WTC11 (cell line): ENCODE data around the gene IRF2BP2. TPM values are rescaled to one million over a fixed set of nuclear protein-coding genes. Genes with fewer than 3 reads are reported as not detected.

Experiments used
- EMX1 ChIP-seq: fragments of 250-450 bp; sonication (Bioruptor Pico); IDR thresholded peaks from 2 replicates; pipeline ENCODE4 v1.8.0; 2021; ENCODE audit warnings: mild to moderate bottlenecking
- GRHL2 ChIP-seq: fragments of 250-450 bp; sonication (Bioruptor Pico); IDR thresholded peaks from 2 replicates; pipeline ENCODE4 v1.8.0; 2022; ENCODE audit warnings: mild to moderate bottlenecking, moderate library complexity; ENCODE audit not compliant: insufficient replicate concordance, severe bottlenecking
- IRF2 ChIP-seq: sonication (generic); formaldehyde crosslinking; IDR thresholded peaks from 2 replicates; pipeline ENCODE4 v1.8.0; 2022; ENCODE audit warnings: low read depth, missing genetic modification reagents, borderline replicate concordance
- JAZF1 ChIP-seq: fragments of 250-450 bp; sonication (Bioruptor Pico); IDR thresholded peaks from 2 replicates; pipeline ENCODE4 v1.9.0; 2021; ENCODE audit warnings: moderate library complexity, mild to moderate bottlenecking, inconsistent platforms
- PRRX2 ChIP-seq: fragments of 250-450 bp; sonication (Bioruptor Pico); IDR thresholded peaks from 2 replicates; pipeline ENCODE4 v1.8.0; 2021; ENCODE audit warnings: mild to moderate bottlenecking
- RELA ChIP-seq: sonication (generic); formaldehyde crosslinking; IDR thresholded peaks from 2 replicates; pipeline ENCODE4 v1.8.1; 2022; ENCODE audit warnings: missing genetic modification reagents, mild to moderate bottlenecking, borderline replicate concordance
- SMAD3 ChIP-seq: sonication (generic); formaldehyde crosslinking; IDR thresholded peaks from 2 replicates; pipeline ENCODE4 v1.8.0; 2022; ENCODE audit warnings: missing genetic modification reagents, mild to moderate bottlenecking, borderline replicate concordance
- SP1 ChIP-seq: sonication (generic); formaldehyde crosslinking; conservative IDR thresholded peaks from 2 replicates; pipeline ENCODE4 v1.8.1; 2022; ENCODE audit warnings: missing genetic modification reagents
- TP53 ChIP-seq: sonication (generic); formaldehyde crosslinking; IDR thresholded peaks from 2 replicates; pipeline ENCODE4 v1.8.1; 2023; ENCODE audit warnings: mild to moderate bottlenecking, missing genetic modification reagents
- ZNF121 ChIP-seq: sonication (generic); formaldehyde crosslinking; IDR thresholded peaks from 2 replicates; pipeline ENCODE4 v1.8.0; 2023; ENCODE audit warnings: missing genetic modification reagents
- ZNF138 ChIP-seq: sonication (generic); formaldehyde crosslinking; conservative IDR thresholded peaks from 2 replicates; pipeline ENCODE4 v1.8.1; 2022; ENCODE audit warnings: mild to moderate bottlenecking, moderate library complexity, missing genetic modification reagents
- total RNA-seq: library from RNA; stranded (reverse); gene quantifications from 3 replicates; pipeline ENCODE4 v1.2.3, GENCODE V29; 2021
- TF ChIP-seq, protein P1 (sequence below): sonication (generic); formaldehyde crosslinking; IDR thresholded peaks from 2 replicates; pipeline ENCODE4 v1.8.1; 2023; ENCODE audit warnings: mild to moderate bottlenecking, moderate library complexity, missing genetic modification reagents
- TF ChIP-seq, protein P2 (sequence below): fragments of 250-450 bp; sonication (Bioruptor Pico); IDR thresholded peaks from 2 replicates; pipeline ENCODE4 v1.9.0; 2021; ENCODE audit warnings: mild to moderate bottlenecking
- TF ChIP-seq, protein P3 (sequence below): fragments of 200-600 bp; IDR thresholded peaks from 2 replicates; pipeline ENCODE4 v1.8.0; 2022; ENCODE audit warnings: antibody characterized with exemption
- TF ChIP-seq, protein P4 (sequence below): sonication (generic); formaldehyde crosslinking; IDR thresholded peaks from 2 replicates; pipeline ENCODE4 v1.8.0; 2023; ENCODE audit warnings: missing genetic modification reagents
- TF ChIP-seq, protein P5 (sequence below): sonication (generic); formaldehyde crosslinking; IDR thresholded peaks from 2 replicates; pipeline ENCODE4 v1.8.0; 2023; ENCODE audit warnings: mild to moderate bottlenecking, missing genetic modification reagents
- TF ChIP-seq, protein P6 (sequence below): sonication (generic); formaldehyde crosslinking; IDR thresholded peaks from 2 replicates; pipeline ENCODE4 v1.8.1; 2023; ENCODE audit warnings: mild to moderate bottlenecking, missing genetic modification reagents
- TF ChIP-seq, protein P7 (sequence below): fragments of 250-450 bp; sonication (Bioruptor Pico); IDR thresholded peaks from 2 replicates; pipeline ENCODE4 v1.9.0; 2021; ENCODE audit warnings: mild to moderate bottlenecking

The IRF2BP2 gene
- total RNA-seq, 1 experiment from 2014 or later: 70.9 TPM

DNA sequence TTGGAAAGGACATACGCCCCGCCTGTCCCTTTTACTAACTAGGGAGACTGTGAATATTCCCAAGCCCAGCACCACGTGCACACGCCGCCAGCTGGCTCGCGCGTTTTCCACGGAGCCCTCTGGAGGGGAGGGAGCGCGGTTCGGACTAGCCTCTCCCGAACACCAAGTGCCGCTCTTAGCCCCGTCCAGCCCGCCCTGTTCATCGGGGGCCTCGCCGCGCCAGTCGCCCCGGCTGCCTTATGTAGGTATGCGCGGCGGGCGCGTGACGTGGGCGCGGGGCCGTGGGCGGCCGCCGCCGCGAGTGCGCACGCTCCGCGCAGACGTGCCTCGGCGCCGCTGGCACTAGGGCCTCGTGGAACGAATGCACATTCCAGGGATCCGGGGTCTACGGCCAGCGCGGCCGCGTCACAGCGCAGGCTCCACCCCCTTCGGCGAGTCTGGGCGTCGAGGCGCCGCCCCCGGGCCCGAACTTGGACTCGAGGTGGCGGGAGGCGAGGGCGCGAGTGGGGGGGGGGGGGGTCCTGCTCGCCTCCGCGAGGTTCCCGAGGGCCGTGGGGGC is 767 bp upstream of the IRF2BP2 start (continued):
- no peak for TF ChIP-seq GRHL2 (CRISPR knock-in tag)
- TF ChIP-seq, protein P1, sequence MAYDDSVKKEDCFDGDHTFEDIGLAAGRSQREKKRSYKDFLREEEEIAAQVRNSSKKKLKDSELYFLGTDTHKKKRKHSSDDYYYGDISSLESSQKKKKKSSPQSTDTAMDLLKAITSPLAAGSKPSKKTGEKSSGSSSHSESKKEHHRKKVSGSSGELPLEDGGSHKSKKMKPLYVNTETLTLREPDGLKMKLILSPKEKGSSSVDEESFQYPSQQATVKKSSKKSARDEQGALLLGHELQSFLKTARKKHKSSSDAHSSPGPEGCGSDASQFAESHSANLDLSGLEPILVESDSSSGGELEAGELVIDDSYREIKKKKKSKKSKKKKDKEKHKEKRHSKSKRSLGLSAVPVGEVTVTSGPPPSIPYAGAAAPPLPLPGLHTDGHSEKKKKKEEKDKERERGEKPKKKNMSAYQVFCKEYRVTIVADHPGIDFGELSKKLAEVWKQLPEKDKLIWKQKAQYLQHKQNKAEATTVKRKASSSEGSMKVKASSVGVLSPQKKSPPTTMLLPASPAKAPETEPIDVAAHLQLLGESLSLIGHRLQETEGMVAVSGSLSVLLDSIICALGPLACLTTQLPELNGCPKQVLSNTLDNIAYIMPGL (CRISPR knock-in tag): peak; percentile 63
- TF ChIP-seq TP53: no peak; the same call in 1 of the 2 replicates
- TF ChIP-seq IRF2 (CRISPR knock-in tag): no peak
- no peak for TF ChIP-seq SMAD3 (CRISPR knock-in tag)
- TF ChIP-seq ZNF138 (CRISPR knock-in tag): no peak
- TF ChIP-seq EMX1 (CRISPR knock-in tag): no peak
- TF ChIP-seq, protein P2, sequence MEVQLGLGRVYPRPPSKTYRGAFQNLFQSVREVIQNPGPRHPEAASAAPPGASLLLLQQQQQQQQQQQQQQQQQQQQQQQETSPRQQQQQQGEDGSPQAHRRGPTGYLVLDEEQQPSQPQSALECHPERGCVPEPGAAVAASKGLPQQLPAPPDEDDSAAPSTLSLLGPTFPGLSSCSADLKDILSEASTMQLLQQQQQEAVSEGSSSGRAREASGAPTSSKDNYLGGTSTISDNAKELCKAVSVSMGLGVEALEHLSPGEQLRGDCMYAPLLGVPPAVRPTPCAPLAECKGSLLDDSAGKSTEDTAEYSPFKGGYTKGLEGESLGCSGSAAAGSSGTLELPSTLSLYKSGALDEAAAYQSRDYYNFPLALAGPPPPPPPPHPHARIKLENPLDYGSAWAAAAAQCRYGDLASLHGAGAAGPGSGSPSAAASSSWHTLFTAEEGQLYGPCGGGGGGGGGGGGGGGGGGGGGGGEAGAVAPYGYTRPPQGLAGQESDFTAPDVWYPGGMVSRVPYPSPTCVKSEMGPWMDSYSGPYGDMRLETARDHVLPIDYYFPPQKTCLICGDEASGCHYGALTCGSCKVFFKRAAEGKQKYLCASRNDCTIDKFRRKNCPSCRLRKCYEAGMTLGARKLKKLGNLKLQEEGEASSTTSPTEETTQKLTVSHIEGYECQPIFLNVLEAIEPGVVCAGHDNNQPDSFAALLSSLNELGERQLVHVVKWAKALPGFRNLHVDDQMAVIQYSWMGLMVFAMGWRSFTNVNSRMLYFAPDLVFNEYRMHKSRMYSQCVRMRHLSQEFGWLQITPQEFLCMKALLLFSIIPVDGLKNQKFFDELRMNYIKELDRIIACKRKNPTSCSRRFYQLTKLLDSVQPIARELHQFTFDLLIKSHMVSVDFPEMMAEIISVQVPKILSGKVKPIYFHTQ (CRISPR knock-in tag): no peak
- TF ChIP-seq, protein P3, sequence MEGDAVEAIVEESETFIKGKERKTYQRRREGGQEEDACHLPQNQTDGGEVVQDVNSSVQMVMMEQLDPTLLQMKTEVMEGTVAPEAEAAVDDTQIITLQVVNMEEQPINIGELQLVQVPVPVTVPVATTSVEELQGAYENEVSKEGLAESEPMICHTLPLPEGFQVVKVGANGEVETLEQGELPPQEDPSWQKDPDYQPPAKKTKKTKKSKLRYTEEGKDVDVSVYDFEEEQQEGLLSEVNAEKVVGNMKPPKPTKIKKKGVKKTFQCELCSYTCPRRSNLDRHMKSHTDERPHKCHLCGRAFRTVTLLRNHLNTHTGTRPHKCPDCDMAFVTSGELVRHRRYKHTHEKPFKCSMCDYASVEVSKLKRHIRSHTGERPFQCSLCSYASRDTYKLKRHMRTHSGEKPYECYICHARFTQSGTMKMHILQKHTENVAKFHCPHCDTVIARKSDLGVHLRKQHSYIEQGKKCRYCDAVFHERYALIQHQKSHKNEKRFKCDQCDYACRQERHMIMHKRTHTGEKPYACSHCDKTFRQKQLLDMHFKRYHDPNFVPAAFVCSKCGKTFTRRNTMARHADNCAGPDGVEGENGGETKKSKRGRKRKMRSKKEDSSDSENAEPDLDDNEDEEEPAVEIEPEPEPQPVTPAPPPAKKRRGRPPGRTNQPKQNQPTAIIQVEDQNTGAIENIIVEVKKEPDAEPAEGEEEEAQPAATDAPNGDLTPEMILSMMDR: no peak
- peak; percentile 85 for TF ChIP-seq SP1
- TF ChIP-seq, protein P4, sequence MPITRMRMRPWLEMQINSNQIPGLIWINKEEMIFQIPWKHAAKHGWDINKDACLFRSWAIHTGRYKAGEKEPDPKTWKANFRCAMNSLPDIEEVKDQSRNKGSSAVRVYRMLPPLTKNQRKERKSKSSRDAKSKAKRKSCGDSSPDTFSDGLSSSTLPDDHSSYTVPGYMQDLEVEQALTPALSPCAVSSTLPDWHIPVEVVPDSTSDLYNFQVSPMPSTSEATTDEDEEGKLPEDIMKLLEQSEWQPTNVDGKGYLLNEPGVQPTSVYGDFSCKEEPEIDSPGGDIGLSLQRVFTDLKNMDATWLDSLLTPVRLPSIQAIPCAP (CRISPR knock-in tag): 0 out of 2 replicates have a peak, but pooled peaks have one; percentile 28
- TF ChIP-seq, protein P5, sequence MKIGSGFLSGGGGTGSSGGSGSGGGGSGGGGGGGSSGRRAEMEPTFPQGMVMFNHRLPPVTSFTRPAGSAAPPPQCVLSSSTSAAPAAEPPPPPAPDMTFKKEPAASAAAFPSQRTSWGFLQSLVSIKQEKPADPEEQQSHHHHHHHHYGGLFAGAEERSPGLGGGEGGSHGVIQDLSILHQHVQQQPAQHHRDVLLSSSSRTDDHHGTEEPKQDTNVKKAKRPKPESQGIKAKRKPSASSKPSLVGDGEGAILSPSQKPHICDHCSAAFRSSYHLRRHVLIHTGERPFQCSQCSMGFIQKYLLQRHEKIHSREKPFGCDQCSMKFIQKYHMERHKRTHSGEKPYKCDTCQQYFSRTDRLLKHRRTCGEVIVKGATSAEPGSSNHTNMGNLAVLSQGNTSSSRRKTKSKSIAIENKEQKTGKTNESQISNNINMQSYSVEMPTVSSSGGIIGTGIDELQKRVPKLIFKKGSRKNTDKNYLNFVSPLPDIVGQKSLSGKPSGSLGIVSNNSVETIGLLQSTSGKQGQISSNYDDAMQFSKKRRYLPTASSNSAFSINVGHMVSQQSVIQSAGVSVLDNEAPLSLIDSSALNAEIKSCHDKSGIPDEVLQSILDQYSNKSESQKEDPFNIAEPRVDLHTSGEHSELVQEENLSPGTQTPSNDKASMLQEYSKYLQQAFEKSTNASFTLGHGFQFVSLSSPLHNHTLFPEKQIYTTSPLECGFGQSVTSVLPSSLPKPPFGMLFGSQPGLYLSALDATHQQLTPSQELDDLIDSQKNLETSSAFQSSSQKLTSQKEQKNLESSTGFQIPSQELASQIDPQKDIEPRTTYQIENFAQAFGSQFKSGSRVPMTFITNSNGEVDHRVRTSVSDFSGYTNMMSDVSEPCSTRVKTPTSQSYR (CRISPR knock-in tag): no peak
- no peak for TF ChIP-seq ZNF121 (CRISPR knock-in tag)
- no peak for TF ChIP-seq RELA (CRISPR knock-in tag)
- TF ChIP-seq, protein P6, sequence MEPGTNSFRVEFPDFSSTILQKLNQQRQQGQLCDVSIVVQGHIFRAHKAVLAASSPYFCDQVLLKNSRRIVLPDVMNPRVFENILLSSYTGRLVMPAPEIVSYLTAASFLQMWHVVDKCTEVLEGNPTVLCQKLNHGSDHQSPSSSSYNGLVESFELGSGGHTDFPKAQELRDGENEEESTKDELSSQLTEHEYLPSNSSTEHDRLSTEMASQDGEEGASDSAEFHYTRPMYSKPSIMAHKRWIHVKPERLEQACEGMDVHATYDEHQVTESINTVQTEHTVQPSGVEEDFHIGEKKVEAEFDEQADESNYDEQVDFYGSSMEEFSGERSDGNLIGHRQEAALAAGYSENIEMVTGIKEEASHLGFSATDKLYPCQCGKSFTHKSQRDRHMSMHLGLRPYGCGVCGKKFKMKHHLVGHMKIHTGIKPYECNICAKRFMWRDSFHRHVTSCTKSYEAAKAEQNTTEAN (CRISPR knock-in tag): no peak
- no peak for TF ChIP-seq JAZF1 (CRISPR knock-in tag)
- TF ChIP-seq PRRX2 (CRISPR knock-in tag): no peak
- TF ChIP-seq, protein P7, sequence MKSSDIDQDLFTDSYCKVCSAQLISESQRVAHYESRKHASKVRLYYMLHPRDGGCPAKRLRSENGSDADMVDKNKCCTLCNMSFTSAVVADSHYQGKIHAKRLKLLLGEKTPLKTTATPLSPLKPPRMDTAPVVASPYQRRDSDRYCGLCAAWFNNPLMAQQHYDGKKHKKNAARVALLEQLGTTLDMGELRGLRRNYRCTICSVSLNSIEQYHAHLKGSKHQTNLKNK: no peak
